ENCODE results near the gene CCDC102A. TPM values are rescaled to one million over a fixed set of nuclear protein-coding genes. Genes with fewer than 3 reads are reported as not detected.

Gene CCDC102A
- total RNA-seq, 1 donor from 2014 or later: 27.3 TPM

- peak; percentile 31 for DNase-seq (ENCODE audit: low read depth)
Observed at GRCh38 chr16:57519796-57520360, 16.5 kb downstream of the CCDC102A start.

GRCh38 chr16:57518922-57519321 is 17.4 kb downstream of the CCDC102A start:
- no peak for DNase-seq (ENCODE audit: low read depth)

DNA sequence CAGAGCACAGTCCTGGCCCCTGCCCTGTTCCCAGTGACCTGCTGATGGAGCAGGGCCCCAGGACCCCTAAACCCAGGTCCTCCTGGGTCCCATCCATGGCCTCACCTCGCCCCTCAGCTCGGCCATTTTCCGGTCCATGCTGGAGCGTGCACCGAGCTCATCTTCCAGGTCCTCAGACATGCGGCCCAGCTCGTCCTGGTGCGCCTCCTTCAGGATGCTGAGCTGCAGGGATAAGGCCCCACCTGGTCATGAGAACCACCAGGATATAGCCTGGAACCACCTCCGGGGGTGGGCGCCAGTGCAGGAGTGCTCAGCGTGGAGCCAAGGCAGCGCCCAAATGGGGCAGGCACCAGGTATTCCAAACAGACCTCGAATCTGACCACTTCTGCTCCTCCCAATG is 17.9 kb downstream of the CCDC102A start:
- DNase-seq (ENCODE audit: low read depth): no peak

DNA sequence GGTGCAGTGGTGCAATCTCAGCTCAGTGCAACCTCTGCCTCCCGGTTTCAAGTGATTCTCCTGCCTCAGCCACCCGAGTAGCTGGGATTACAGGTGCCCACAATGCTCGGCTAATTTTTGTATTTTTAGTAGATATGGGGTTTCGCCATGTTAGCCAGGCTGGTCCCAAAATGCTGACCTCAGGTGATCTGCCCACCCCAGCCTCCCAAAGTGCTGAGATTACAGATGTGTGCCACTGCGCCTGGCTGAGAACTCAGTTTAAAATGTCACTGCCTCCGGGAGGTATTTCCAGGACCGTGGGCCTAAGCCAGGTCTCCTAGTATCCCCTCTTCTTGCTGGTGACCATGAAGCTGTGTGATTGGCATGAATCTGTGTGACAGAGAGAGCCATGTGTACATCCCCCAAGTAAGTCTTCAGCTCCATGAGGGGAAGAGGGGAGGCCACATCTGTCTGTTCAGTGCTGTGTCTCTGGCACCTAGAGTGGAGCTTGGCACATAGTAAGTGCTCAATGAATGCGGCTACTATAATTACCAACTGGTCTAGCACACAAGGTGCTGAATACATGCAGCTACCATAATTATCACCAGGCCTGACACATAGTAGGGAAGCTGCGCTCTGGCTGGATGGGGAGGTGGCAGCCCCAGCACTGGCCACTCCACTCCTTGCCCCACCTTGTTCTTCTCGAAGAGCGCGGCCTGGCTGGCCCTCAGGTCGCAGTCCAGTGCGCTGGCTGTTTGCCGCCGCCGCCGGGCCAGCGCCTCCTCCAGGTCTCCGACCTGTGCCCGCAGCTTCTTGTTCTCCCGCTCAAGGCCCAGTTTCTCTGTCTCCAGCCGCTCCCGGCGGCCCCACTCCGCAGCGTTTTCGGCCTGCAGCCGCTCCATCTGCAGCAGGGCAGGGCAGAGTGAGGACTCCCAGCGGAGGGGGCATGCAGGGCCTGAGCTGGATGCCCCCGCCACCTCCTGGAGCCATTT is 18.7 kb downstream of the CCDC102A start:
- DNase-seq (ENCODE audit: low read depth): no peak

DNA sequence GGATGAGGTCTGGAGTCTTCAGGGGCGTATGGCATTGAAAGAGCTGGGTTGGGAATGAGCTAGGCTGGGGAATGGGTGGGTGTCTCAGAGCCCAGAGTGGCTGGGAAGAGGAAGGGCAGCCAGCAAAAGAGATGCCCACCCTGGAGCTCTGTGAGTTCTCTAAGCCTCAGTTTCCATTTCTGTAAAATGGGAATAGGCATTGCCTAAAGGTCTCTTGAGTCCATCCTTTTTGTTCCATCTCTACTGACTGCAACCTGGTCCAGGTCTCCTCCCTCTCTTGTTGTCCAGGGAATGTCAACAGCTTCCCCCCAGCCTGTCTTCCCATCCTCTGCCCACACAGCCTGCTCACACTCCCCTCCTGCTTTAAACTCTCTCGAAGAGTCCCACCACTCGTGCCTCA is 19.6 kb downstream of the CCDC102A start:
- no peak for DNase-seq (ENCODE audit: low read depth)

- DNase-seq (ENCODE audit: low read depth): no peak
Observed at GRCh38 chr16:57516176-57516725, 20.1 kb downstream of the CCDC102A start.

DNA sequence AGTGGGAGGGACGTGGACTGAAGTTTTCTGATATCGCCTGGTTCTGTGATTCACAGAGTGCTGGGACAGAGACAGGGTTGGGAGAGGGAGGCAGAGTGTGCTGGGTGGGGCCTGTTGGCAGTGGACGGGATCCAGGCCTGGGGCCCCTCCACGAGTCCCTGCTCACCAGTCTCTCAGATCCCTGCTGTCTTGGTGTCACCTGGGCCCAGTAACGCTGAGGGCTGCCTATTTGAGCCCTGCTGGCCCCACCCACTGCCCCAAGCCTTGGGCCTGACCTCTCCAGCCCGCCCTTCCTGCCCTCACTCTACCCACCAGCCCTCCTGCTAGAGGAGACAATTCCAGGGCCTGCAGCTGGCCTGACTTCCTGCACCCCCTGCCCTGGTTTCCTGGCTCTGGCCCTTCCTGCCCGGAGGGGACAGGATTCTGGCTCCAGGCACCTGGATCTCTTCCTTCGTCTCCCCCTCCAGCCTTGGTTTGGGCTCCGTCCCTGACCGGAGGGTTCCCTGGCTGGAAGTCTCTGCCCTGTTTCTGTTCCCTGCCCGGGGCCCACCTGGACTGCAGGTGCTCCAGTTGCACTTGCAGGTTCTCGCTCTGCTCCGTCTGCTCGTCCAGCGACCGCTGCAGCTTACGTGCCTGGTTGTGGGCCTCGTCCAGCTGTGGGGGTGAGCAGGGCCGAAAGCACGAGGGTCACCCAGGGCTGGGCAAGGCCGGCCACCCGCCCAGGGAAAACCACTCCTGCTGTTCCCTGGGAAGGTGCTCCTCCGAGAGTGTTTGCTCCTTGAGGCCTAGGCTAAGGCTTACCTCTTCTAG is 21.4 kb downstream of the CCDC102A start:
- no peak for DNase-seq (ENCODE audit: low read depth)

DNA sequence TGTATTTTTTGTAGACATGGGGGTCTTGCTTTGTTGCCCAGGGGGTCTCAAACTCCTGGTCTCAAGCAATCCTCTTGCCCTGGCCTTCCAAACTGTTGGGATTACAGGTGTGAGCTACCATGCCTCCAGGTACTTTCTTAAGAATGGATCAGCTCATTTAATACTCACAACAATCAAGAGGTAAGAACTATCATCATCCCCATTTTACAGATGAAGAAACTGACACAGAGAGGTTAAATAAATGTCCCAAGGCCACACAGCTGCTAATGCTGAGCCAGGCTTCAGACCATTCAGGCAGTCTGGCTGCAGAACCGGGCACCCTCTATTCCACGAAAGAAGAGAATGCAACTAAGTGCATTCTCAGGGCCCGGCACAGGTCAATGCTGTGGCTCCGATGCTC is 22.0 kb downstream of the CCDC102A start:
- DNase-seq (ENCODE audit: low read depth): no peak

DNA sequence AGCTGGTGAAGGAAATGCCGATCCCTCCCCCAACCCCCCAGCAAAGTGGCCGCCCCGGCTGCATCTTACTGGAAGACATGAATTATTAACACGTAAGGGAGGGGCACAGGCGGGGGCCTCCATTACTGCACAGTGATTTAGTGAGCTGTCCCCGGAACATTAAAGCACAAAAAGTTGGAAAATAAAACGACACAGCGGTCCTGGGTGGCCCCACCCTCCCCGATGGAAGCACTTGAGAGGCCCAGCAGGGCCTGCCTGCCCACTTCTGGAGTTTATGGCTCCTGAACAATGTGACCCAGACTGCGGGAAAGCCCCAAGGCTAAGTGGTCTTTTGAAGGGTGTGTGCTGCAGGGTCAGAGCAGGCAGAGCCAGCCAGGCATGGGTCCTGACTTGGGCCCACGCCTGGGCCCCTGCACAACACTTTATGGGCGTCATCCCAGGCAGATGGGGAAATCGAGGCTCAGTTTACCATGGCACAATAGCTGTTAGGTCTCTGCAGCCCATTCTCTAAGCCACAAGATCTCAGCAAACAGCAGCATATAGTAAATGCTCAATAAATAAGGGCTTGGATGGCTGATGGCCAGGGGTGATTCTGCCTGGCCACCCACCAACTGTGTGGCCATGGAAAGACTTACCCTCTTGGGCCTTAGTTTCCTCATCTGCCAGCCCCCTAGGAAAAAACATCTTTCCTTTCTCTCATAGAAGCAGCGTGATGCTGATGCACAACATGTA is 22.8 kb downstream of the CCDC102A start:
- DNase-seq (ENCODE audit: low read depth): peak; percentile 86

DNA sequence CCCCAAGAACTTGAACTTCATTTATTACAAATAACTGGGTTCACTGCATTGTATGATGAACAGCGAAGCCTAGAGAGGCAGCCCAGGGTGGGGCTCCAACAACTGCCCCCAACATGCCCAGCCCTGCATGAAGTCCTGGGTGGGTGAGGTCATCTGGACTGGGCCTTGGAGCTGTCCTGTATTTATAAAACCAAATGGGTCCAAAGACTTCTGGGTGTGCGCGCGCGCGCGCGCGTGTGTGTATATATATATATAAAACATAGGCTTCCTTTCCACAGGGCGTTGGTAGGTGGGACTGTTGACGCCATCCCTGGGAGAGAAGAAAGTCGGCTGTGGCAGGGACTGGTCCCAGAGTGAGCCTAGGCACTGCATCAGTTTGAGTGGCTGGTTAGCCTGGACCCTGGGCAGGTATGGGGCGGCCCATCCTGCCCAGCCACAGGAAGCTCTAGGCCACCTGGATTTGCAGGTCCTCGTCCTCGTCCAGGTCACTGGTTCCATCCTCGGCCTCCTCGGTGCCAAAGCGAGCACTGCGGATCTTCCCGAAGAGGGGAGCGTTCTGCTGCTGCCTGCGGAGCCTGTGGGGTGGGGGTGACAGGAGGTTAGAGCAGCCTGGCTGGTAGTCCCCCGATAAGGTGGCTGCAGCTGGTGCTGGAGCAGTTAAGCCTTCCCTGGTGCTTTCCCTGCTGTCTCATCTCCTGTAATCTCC is 23.9 kb downstream of the CCDC102A start:
- no peak for DNase-seq (ENCODE audit: low read depth)

GRCh38 chr16:57510016-57510871 is 26.1 kb downstream of the CCDC102A start:
- DNase-seq (ENCODE audit: low read depth): no peak

- DNase-seq (ENCODE audit: low read depth): no peak
Observed at GRCh38 chr16:57509231-57509923, 27.0 kb downstream of the CCDC102A start.

DNA sequence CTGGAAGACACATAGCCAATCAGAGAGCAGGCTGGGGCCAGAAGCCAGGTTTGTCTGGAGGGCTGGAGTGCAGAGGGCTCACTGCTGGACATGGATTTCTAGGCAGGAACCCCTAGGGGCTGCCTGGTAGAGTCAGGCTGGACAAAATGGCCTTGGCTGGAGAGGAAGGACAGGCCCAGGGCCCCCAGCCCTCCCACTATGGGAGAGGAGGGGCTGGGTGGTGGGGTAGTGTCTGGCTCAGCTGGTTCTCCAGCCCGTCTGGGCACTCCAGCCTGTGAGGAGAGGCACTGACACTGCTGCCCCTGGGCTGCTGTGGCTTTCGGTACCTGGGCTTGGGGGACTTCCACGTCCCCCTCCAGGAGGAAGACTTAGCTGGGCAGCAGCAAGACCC is 28.3 kb downstream of the CCDC102A start:
- no peak for DNase-seq (ENCODE audit: low read depth)

DNA sequence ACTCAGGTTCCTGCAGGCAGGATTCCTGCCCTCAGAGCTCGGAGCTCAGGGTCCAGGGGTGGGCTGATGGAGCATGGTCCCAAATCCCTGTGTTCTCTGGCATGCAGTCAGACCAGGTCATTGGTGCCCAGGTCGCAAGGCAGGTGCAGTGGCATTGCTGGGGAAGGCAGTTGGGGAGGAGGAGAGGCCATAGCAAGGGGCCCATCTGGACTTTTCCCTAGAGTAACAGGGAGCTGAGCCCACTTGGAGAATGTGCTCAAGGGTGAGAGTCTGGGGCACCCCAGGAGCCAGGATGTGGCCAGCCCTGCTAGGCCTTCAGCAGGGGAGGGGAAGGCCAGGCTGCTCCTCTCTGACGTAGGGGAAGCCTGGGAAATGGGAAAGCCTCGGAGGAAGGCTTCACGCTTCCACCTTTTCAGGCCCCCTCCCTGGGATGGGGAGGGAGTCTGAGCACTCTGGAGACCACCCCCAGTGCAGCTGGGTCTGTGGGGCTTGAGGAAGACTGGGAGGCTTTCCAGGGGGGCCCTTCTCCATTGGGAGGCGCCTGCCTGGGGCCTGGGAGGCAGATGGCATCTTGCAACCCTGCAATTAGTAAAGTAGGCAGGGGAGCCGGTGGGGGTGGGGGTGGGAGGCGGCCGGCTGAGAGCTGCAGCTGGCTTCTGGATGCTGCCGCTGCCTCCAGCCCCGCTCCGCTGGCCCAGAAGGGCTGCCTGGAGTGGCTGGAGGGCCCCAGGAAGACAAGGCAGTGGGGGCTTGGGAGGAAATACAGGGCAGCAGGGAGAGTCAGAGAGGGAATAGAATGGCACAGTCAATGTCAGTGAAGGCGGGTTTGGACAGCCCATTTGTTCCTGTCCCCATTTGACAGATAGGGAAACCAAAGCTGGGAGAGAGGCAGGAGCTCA is 29.0 kb downstream of the CCDC102A start:
- no peak for DNase-seq (ENCODE audit: low read depth)

- no peak for DNase-seq (ENCODE audit: low read depth)
Observed at GRCh38 chr16:57505169-57505568, 31.2 kb downstream of the CCDC102A start.

- no peak for DNase-seq (ENCODE audit: low read depth)
Observed at GRCh38 chr16:57504491-57504890, 31.9 kb downstream of the CCDC102A start.

GRCh38 chr16:57504001-57504400 is 32.4 kb downstream of the CCDC102A start:
- DNase-seq (ENCODE audit: low read depth): no peak

DNA sequence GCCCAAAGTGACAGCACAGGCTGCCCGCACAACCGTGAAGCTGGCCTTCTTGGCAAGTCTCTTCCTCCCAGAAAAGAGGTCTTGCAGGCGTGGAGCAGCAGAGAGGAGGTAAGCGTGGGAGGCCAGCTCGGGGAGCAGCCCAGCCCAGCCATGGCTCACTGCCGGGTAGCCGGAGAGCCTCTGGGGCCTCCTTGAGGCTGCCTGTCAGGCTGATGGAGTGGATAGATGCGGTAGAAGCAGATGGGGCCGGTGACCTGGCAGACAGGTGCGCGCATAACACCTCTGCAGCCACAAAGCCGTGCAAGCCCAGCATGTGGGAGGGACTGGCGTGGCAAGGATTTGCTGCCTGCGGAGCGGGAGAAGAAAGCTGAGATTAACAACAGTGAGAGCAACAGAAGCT is 33.0 kb downstream of the CCDC102A start:
- no peak for DNase-seq (ENCODE audit: low read depth)

All from renal cortical epithelial cell (primary cell).